Ishikawa (cell line): ENCODE results near the gene RIMBP2.

ENCODE experiments used
- CEBPB ChIP-seq: IDR thresholded peaks from 2 replicates; pipeline ENCODE4 v1.6.1; 2012
- EP300 ChIP-seq: IDR thresholded peaks from 2 replicates; pipeline ENCODE4 v1.6.1; 2012; ENCODE audit warnings: borderline replicate concordance
- FOXM1 ChIP-seq: IDR thresholded peaks from 2 replicates; pipeline ENCODE4 v1.6.1; 2012; ENCODE audit warnings: low read depth, borderline replicate concordance
- MAX ChIP-seq: IDR thresholded peaks from 2 replicates; pipeline ENCODE4 v1.6.1; 2012
- RAD21 ChIP-seq: IDR thresholded peaks from 2 replicates; pipeline ENCODE4 v1.6.1; 2012; ENCODE audit warnings: low read depth
- REST ChIP-seq: IDR thresholded peaks from 2 replicates; pipeline ENCODE4 v1.6.1; 2012; ENCODE audit warnings: low read depth, mild to moderate bottlenecking
- TAF1 ChIP-seq: IDR thresholded peaks from 2 replicates; pipeline ENCODE4 v1.6.1; 2012; ENCODE audit warnings: low read depth, mild to moderate bottlenecking
- TCF12 ChIP-seq: IDR thresholded peaks from 2 replicates; pipeline ENCODE4 v1.6.1; 2012; ENCODE audit warnings: low read depth
- TEAD4 ChIP-seq: IDR thresholded peaks from 2 replicates; pipeline ENCODE4 v1.6.1; 2012
- YY1 ChIP-seq: IDR thresholded peaks from 2 replicates; pipeline ENCODE4 v1.6.1; 2012; ENCODE audit warnings: low read depth
- ZBTB7A ChIP-seq: IDR thresholded peaks from 2 replicates; pipeline ENCODE4 v1.6.1; 2012; ENCODE audit warnings: low read depth

GRCh38 chr12:130646716-130647370 is 69.3 kb downstream of the RIMBP2 start:
- TF ChIP-seq YY1 (no peak), EP300 (no peak), TAF1 (no peak), RAD21 (no peak), REST (no peak), MAX (no peak), TEAD4 (no peak), FOXM1 (no peak), CEBPB (no peak), ZBTB7A (no peak), TCF12 (no peak)
